Measurements from ENCODE around the gene WDR37. TPM values are rescaled to one million over a fixed set of nuclear protein-coding genes. Genes with fewer than 3 reads are reported as not detected.

Gene WDR37
- total RNA-seq, 4 donors from 2014 or later: 1.3 to 21.7 (median 11.2) TPM

DNA sequence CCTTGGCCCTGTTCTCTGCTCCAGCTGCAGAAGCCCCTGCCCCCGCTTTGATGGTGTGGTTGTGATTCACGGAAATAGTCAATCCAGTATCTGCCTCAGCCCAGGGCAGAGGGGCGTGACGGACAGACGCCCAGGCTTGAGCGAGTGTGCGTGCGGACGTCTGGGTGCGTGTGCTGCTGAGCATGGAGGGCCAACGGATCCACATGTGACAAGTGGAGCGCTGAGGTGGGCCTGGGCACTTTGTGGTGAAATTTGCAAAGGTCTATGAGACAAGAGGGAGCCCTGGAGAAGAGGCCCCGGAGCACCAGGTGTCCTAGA is 94.4 kb downstream of the WDR37 start:
- no peak for TF ChIP-seq POLR2A (IDR thresholded peaks at IDR 0.05)
- TF ChIP-seq, protein P1, sequence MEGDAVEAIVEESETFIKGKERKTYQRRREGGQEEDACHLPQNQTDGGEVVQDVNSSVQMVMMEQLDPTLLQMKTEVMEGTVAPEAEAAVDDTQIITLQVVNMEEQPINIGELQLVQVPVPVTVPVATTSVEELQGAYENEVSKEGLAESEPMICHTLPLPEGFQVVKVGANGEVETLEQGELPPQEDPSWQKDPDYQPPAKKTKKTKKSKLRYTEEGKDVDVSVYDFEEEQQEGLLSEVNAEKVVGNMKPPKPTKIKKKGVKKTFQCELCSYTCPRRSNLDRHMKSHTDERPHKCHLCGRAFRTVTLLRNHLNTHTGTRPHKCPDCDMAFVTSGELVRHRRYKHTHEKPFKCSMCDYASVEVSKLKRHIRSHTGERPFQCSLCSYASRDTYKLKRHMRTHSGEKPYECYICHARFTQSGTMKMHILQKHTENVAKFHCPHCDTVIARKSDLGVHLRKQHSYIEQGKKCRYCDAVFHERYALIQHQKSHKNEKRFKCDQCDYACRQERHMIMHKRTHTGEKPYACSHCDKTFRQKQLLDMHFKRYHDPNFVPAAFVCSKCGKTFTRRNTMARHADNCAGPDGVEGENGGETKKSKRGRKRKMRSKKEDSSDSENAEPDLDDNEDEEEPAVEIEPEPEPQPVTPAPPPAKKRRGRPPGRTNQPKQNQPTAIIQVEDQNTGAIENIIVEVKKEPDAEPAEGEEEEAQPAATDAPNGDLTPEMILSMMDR (IDR thresholded peaks at IDR 0.05): no peak
- H3K27me3 ChIP-seq: no peaks in the 10 kb centered on the region
- H3K9me3 ChIP-seq: peaks cover 0 to under 1% of the 10 kb centered on the region in 2 donors
- no peak for DNase-seq
- intact Hi-C loops (cut with DNase I; ENCODE audit: low total_unique reads): no loop called here
- no peak overlapping the region for H3K4me3 ChIP-seq
- H3K27ac ChIP-seq: no peak overlapping the region
- no peaks in the 10 kb centered on the region for H3K36me3 ChIP-seq
- no peaks in the 10 kb centered on the region for H3K4me1 ChIP-seq

DNA sequence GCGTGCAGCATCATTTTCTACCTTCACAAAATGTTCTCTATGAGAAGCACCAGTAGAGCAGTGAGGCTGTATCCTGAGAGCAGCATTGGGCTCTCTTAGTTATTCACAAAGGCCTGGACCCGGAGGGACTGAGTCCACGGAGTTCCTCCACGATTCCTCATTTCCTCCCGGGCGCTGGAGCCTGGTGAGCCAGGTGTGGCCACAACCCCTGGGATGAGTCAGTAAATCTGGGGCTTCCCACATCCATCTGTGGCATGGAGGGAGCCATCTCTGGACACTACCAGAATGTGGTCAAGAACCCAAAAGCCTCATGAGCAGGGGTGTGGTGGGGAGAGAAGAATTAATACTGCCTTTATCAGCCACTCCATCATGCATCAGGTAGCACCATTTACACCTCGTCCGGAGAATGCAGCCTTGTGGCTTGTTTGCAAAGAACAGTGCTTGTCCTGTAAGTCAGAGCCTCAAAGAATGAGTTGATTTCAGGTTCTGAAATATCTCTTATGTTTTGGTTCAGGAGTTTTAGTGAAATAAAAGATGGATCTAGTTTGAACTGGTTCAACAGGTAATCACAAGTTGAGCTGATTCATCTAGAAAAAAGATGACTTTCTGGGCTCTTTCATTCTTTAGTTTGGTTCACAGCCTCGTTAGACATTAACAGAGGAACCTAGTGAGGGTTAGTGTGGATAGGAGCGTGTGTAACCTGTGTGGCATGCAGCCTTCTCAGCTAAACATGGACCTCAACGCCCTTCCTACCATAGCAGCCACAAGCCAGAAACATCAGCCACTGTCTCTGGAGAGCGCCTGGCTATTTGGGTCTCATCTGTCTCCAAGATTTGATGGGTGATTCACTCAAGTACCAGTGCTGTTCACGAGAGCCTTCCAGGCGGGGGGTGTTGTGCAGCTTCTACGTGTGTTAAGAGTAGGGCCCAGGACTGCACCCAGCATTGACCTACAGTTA is 95.2 kb downstream of the WDR37 start:
- Histone ChIP-seq H3K4me1 (no peaks in the 10 kb centered on the region), H3K36me3 (no peaks in the 10 kb centered on the region), H3K9me3 (no peaks in the 10 kb centered on the region), H3K27me3 (no peaks in the 10 kb centered on the region), H3K4me3 (no peak overlapping the region), H3K27ac (no peak overlapping the region)
- TF ChIP-seq, protein P1 (IDR thresholded peaks at IDR 0.05): no peak
- TF ChIP-seq POLR2A (IDR thresholded peaks at IDR 0.05): no peak
- DNase-seq: no peak
- intact Hi-C loops (cut with DNase I; ENCODE audit: low total_unique reads): no loop called here

GRCh38 chr10:1152386-1153250 is 96.4 kb downstream of the WDR37 start:
- Histone ChIP-seq H3K27ac (no peak overlapping the region), H3K36me3 (no peaks in the 10 kb centered on the region), H3K9me3 (no peaks in the 10 kb centered on the region), H3K4me3 (no peak overlapping the region), H3K27me3 (no peaks in the 10 kb centered on the region), H3K4me1 (no peaks in the 10 kb centered on the region)
- TF ChIP-seq, protein P1 (IDR thresholded peaks at IDR 0.05): no peak
- TF ChIP-seq POLR2A (IDR thresholded peaks at IDR 0.05): no peak
- intact Hi-C loops (cut with DNase I; ENCODE audit: low total_unique reads): no loop called here
- DNase-seq: no peak

DNA sequence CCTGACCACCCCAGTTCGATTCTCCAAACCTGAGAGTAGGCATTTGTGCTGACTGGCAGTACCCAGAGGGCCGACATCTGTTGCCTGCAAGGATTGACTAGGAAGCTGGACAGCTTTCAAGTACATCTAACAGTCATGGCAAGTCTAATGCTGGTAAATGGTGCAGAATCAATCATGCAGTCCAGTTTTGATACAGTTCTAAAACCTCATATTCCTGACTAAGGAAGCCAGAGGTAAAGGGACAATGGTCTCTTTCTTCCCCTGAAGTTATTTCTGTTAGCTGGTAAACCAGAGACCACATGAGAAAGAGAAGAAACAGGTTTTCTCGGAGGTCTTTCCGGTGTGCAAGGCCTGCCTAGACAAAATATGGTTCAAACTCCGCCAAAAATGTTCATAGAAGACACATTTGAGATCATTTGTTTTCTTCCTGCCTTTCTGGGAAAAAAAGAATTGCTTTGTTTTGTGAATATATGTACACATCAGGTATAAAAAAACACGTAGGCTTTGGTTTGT is 97.1 kb downstream of the WDR37 start:
- H3K4me3 ChIP-seq: no peak overlapping the region
- no peak for DNase-seq
- no peak overlapping the region for H3K27ac ChIP-seq
- no peaks in the 10 kb centered on the region for H3K27me3 ChIP-seq
- intact Hi-C loops (cut with DNase I; ENCODE audit: low total_unique reads): no loop called here
- H3K9me3 ChIP-seq: no peaks in the 10 kb centered on the region
- H3K36me3 ChIP-seq: no peaks in the 10 kb centered on the region
- TF ChIP-seq, protein P1 (IDR thresholded peaks at IDR 0.05): no peak
- no peak for TF ChIP-seq POLR2A (IDR thresholded peaks at IDR 0.05)
- H3K4me1 ChIP-seq: no peaks in the 10 kb centered on the region

Data from uterus (tissue), 4 donors.